Hepatocyte (in vitro differentiated cells): ENCODE measurements around the gene TMEM204.

ENCODE experiments used
- EZH2 ChIP-seq: fragments of 200-600 bp; sonication (generic); IDR thresholded peaks from 2 replicates; pipeline ENCODE4 v1.6.1; 2016; ENCODE audit warnings: antibody characterized with exemption, mild to moderate bottlenecking, borderline replicate concordance
- EZH2phosphoT487 ChIP-seq: fragments of 200-600 bp; sonication (generic); IDR thresholded peaks from one replicate; pipeline ENCODE4 v1.6.1; 2018; ENCODE audit warnings: antibody characterized with exemption, mild to moderate bottlenecking, low read depth, moderate library complexity; ENCODE audit not compliant: unreplicated experiment, severe bottlenecking
- TF ChIP-seq, protein P1 (sequence below): fragments of 200-600 bp; sonication (generic); IDR thresholded peaks from 2 replicates; pipeline ENCODE4 v1.5.1; 2016; ENCODE audit warnings: antibody characterized with exemption, mild to moderate bottlenecking; ENCODE audit not compliant: poor library complexity

DNA sequence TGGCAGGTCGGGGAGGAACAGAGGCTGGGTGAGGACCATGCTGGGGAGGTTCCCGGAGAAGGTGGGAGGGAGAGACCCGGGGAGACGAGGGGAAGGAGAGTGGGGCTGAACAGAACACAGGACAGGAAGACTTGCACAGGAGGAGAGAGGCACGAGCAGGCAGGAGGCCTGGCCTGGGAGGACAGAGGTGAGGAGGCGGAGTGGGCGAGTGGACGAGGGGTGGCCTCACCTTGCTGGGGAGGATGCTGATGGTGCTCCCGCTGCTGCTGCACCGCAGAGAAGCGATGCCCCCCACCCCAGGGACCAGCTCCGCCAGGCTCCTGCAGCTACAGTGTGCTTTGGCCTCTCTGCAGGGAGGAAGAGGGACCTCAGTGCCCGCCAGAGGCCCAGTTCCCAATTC lies 34.5 kb downstream of the TMEM204 start:
- TF ChIP-seq, protein P1, sequence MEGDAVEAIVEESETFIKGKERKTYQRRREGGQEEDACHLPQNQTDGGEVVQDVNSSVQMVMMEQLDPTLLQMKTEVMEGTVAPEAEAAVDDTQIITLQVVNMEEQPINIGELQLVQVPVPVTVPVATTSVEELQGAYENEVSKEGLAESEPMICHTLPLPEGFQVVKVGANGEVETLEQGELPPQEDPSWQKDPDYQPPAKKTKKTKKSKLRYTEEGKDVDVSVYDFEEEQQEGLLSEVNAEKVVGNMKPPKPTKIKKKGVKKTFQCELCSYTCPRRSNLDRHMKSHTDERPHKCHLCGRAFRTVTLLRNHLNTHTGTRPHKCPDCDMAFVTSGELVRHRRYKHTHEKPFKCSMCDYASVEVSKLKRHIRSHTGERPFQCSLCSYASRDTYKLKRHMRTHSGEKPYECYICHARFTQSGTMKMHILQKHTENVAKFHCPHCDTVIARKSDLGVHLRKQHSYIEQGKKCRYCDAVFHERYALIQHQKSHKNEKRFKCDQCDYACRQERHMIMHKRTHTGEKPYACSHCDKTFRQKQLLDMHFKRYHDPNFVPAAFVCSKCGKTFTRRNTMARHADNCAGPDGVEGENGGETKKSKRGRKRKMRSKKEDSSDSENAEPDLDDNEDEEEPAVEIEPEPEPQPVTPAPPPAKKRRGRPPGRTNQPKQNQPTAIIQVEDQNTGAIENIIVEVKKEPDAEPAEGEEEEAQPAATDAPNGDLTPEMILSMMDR: no peak
- TF ChIP-seq EZH2phosphoT487: no peak
- no peak for TF ChIP-seq EZH2
